Peyer's patch (tissue), 4 donors: ENCODE data around the gene ZNF304. TPM values are rescaled to one million over a fixed set of nuclear protein-coding genes. Genes with fewer than 3 reads are reported as not detected.

Source experiments
- DNase-seq, 3 donors: peaks; one replicate each; pipeline ENCODE4 v3.0.0-alpha.2; 2017 to 2019
- H3K27ac ChIP-seq, 4 donors: fragments of 200-600 bp; sonication (generic); one replicate each; pipeline ENCODE4 v1.5.1; 2016 to 2019
- H3K27me3 ChIP-seq, 2 donors: fragments of 200-600 bp; sonication (generic); one replicate each; pipeline ENCODE4 v1.5.1; 2019
- H3K36me3 ChIP-seq, 3 donors: fragments of 200-600 bp; sonication (generic); one replicate each; pipeline ENCODE4 v1.5.1; 2016 to 2019
- H3K4me1 ChIP-seq, 4 donors: fragments of 200-600 bp; sonication (generic); one replicate each; pipeline ENCODE4 v1.5.1; 2016 to 2019
- H3K4me3 ChIP-seq, 4 donors: fragments of 200-600 bp; sonication (generic); 1 replicate in 3 of 4; 2 replicates in 1 of 4; pipeline ENCODE4 v1.5.1; 2016 to 2019; ENCODE audit warnings: mild to moderate bottlenecking in 1 of 4
- H3K9me3 ChIP-seq, 4 donors: fragments of 200-600 bp; sonication (generic); one replicate each; pipeline ENCODE4 v1.5.1; 2016 to 2019; ENCODE audit warnings: mild to moderate bottlenecking in 1 of 4
- CTCF ChIP-seq, 6 experiments: fragments of 450-650 bp in 4 of 6; fragments of 200-600 bp in 2 of 6; sonication (generic) in 1 of 6; IDR thresholded peaks; one replicate each; pipeline ENCODE4 v1.5.1; 2017 to 2019; ENCODE audit warnings: antibody characterized with exemption in 6 of 6, mild to moderate bottlenecking in 3 of 6, moderate library complexity in 1 of 6
- POLR2A ChIP-seq, 2 donors: fragments of 450-650 bp; IDR thresholded peaks; one replicate each; pipeline ENCODE4 v1.5.1; 2017; ENCODE audit warnings: antibody characterized with exemption in 2 of 2, mild to moderate bottlenecking in 2 of 2, moderate library complexity in 2 of 2
- total RNA-seq, 4 donors: library from RNA; depleted of rRNA; stranded (reverse); fragments of >200 nt; gene quantifications; one replicate each; pipeline ENCODE4 v1.1.0, GENCODE V29; 2016

ZNF304 gene
- 10 to 100 TPM in 1 of 4 donors, 1 to 10 TPM in 3; 2.1 to 10.7 (median 3.7) TPM for total RNA-seq

- DNase-seq: peak; percentile 89 to 96 (median 95)
- H3K27ac ChIP-seq: peak within 1 kb of the TSS; percentile 56 to 73 (median 64)
- no peak for TF ChIP-seq CTCF (IDR thresholded peaks at IDR 0.05)
- TF ChIP-seq POLR2A (IDR thresholded peaks at IDR 0.05): no peak
- peaks cover 0 to 8% (median 7%) of the 10 kb centered on the region in 4 donors for H3K4me1 ChIP-seq
- peaks cover 0 to 32% (median 0%) of the 10 kb centered on the region in 3 donors for H3K36me3 ChIP-seq
- peak within 1 kb of the TSS; percentile 66 to 84 (median 71) for H3K4me3 ChIP-seq
- no peaks in the 10 kb centered on the region for H3K27me3 ChIP-seq
- peaks cover 0 to 21% (median 0%) of the 10 kb centered on the region in 4 donors for H3K9me3 ChIP-seq
These were observed at the start of gene ZNF304 for GRCh38 chr19:57350877-57351805. Gene ZNF304, plus strand, starts transcription at chr19:57351271. Its CDS starts 394 bp downstream, at chr19:57351665.

- DNase-seq: no peak
- H3K27ac ChIP-seq: no peak overlapping the region
- no peaks in the 10 kb centered on the region for H3K9me3 ChIP-seq
- no peak overlapping the region for H3K4me3 ChIP-seq
- no peak for TF ChIP-seq CTCF (IDR thresholded peaks at IDR 0.05)
- TF ChIP-seq POLR2A (IDR thresholded peaks at IDR 0.05): no peak
- no peaks in the 10 kb centered on the region for H3K4me1 ChIP-seq
- no peaks in the 10 kb centered on the region for H3K27me3 ChIP-seq
- H3K36me3 ChIP-seq: peaks cover 0 to 57% (median 0%) of the 10 kb centered on the region in 3 donors
These were observed 49.0 kb upstream of the ZNF304 start for GRCh38 chr19:57302020-57302465.

DNA sequence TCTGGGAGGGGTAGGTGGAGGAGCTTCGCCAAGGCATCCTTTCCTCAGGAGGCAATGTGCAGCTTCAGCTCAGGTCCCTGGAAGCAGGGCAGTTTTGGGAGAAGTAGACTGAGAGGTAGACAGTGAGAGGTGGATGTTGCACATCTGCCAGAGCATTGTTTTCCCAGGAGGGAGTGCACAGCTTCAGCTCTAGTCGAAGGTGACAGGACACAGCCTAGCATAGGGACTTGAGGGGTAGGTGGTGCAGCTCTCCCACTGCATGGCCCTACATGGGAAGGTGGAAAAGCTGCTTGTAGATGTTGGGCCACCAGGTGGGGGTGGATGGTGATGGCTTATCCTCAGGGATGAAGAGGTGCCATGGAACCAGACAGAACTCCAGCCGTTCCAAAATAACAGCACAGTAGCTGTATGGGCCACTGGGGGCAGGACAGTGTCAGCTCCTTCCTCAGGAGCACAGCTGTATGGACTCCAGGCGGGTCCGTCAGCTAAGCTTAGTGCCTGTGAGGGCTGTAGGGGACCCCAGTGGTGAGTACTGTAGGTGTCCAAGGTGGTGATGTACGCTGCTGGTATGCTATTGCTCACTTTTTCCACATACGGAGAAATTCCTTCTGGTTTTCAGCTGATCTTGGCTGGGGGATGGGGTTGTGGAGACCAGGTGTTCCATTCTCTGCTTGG is 48.2 kb upstream of the ZNF304 start:
- Histone ChIP-seq H3K9me3 (no peaks in the 10 kb centered on the region), H3K4me3 (no peak overlapping the region), H3K27ac (no peak overlapping the region), H3K27me3 (no peaks in the 10 kb centered on the region), H3K36me3 (peaks cover 0 to 57% (median 0%) of the 10 kb centered on the region in 3 donors), H3K4me1 (no peaks in the 10 kb centered on the region)
- no peak for DNase-seq
- TF ChIP-seq CTCF (IDR thresholded peaks at IDR 0.05) (no peak), POLR2A (IDR thresholded peaks at IDR 0.05) (no peak)

DNA sequence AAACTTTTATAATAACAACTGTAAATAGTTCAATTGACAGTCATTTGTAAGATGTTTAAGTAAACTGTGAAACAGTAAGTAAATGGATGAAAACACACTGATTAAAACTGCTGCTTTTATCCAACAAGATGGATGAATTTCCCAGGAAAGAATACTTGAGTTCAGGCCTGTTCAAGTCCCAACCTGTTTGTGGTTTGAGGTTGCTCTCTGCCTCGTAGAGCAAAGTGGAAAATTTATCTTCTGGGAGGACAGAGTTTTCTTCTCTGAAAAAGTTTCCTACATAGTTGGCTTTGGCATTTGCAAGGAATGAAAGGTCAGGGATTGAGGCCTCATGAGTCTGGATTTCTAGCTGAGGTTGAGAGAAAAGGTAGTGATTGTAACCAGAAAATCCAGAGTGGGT is 46.0 kb upstream of the ZNF304 start:
- DNase-seq: no peak

More for the DNA sequence above, 46.0 kb upstream of the ZNF304 start:
- TF ChIP-seq POLR2A (IDR thresholded peaks at IDR 0.05): no peak
- no peak for TF ChIP-seq CTCF (IDR thresholded peaks at IDR 0.05)
- Histone ChIP-seq H3K4me3 (no peak overlapping the region), H3K4me1 (no peaks in the 10 kb centered on the region), H3K27me3 (no peaks in the 10 kb centered on the region), H3K36me3 (peaks cover 0 to 41% (median 0%) of the 10 kb centered on the region in 3 donors), H3K9me3 (no peaks in the 10 kb centered on the region), H3K27ac (no peak overlapping the region)
